HG03196 (cell line): ENCODE data around the gene RNF182.

Experiments used
- ATAC-seq: cut with Tn5 transposase; IDR thresholded peaks from one replicate; pipeline ENCODE4 v1.9.1; 2021; ENCODE audit not compliant: unreplicated experiment

RNF182 gene

GRCh38 chr6:14026831-14027539 lies 102.2 kb downstream of the RNF182 start:
- no peak for ATAC-seq

- ATAC-seq, result no peak
Observed at GRCh38 chr6:14028631-14029030, 103.9 kb downstream of the RNF182 start.

- no peak for ATAC-seq
Observed at GRCh38 chr6:14029605-14030004, 104.9 kb downstream of the RNF182 start.
